ENCODE measurements around the gene SPDYE1.
"Not testable (repeated sequence)": the region's sequence is repeated elsewhere in the genome, so short reads cannot be mapped to it uniquely, and the experiment has no call there.

SPDYE1 gene

GRCh38 chr7:43997532-43997931, at the start of gene SPDYE1:
Gene SPDYE1 (plus strand): TSS chr7:43997897. CDS start chr7:43999950, 2,053 bp downstream.
- DNase-seq (ENCODE audit: low read depth in 3 of 3), result not testable (repeated sequence)

- DNase-seq (ENCODE audit: low read depth in 3 of 3), result no peak
Observed at GRCh38 chr7:43952028-43952427, 45.7 kb upstream of the SPDYE1 start.

- DNase-seq (ENCODE audit: low read depth in 3 of 3), result no peak
Observed at GRCh38 chr7:43953071-43953470, 44.6 kb upstream of the SPDYE1 start.

- DNase-seq (ENCODE audit: low read depth in 3 of 3), result no peak
Observed at GRCh38 chr7:43954524-43955228, 43.0 kb upstream of the SPDYE1 start.

- no peak for DNase-seq (ENCODE audit: low read depth in 3 of 3)
Observed at GRCh38 chr7:43956027-43956426, 41.7 kb upstream of the SPDYE1 start.

- DNase-seq (ENCODE audit: low read depth in 3 of 3), result no peak
Observed at GRCh38 chr7:43960933-43961332, 36.8 kb upstream of the SPDYE1 start.

- DNase-seq (ENCODE audit: low read depth in 3 of 3), result not testable (repeated sequence)
Observed at GRCh38 chr7:43966392-43966791, 31.3 kb upstream of the SPDYE1 start.

GRCh38 chr7:43968172-43969040, 29.3 kb upstream of the SPDYE1 start:
- not testable (repeated sequence) for DNase-seq (ENCODE audit: low read depth in 3 of 3)

- DNase-seq (ENCODE audit: low read depth in 3 of 3), result not testable (repeated sequence)
Observed at GRCh38 chr7:43969586-43969985, 28.1 kb upstream of the SPDYE1 start.

GRCh38 chr7:43970698-43971097, 27.0 kb upstream of the SPDYE1 start:
- DNase-seq (ENCODE audit: low read depth in 3 of 3), result not testable (repeated sequence)

GRCh38 chr7:43974033-43974573, 23.6 kb upstream of the SPDYE1 start:
- not testable (repeated sequence) for DNase-seq (ENCODE audit: low read depth in 3 of 3)

- DNase-seq (ENCODE audit: low read depth in 3 of 3), result not testable (repeated sequence)
Observed at GRCh38 chr7:43974725-43975482, 22.8 kb upstream of the SPDYE1 start.

GRCh38 chr7:43977525-43977924, 20.2 kb upstream of the SPDYE1 start:
- no peak for DNase-seq (ENCODE audit: low read depth in 3 of 3)

GRCh38 chr7:43978102-43978501, 19.6 kb upstream of the SPDYE1 start:
- not testable (repeated sequence) for DNase-seq (ENCODE audit: low read depth in 3 of 3)

- not testable (repeated sequence) for DNase-seq (ENCODE audit: low read depth in 3 of 3)
Observed at GRCh38 chr7:43982848-43983247, 14.8 kb upstream of the SPDYE1 start.

GRCh38 chr7:43983736-43984135, 14.0 kb upstream of the SPDYE1 start:
- DNase-seq (ENCODE audit: low read depth in 3 of 3), result not testable (repeated sequence)

GRCh38 chr7:43985904-43986864, 11.5 kb upstream of the SPDYE1 start:
- peak; percentile 73 to 80 (median 75) for DNase-seq (ENCODE audit: low read depth in 3 of 3)

GRCh38 chr7:43987476-43987875, 10.2 kb upstream of the SPDYE1 start:
- DNase-seq (ENCODE audit: low read depth in 3 of 3), result not testable (repeated sequence)

GRCh38 chr7:43990011-43990585, 7.6 kb upstream of the SPDYE1 start:
- DNase-seq (ENCODE audit: low read depth in 3 of 3), result not testable (repeated sequence)

GRCh38 chr7:43990829-43991228, 6.9 kb upstream of the SPDYE1 start:
- DNase-seq (ENCODE audit: low read depth in 3 of 3), result not testable (repeated sequence)

All from stimulated activated CD4-positive, alpha-beta T cell treated with anti-CD3 and anti-CD28 coated beads, TNF-alpha, amount 100 ng/mL, for 4 hours (primary cell).